IPS-NIHi7 (cell line): ENCODE results near the gene GRIFIN.

Experiments used
- DNase-seq: peaks from one replicate; pipeline ENCODE4 v3.0.0; 2012; ENCODE audit warnings: mixed read lengths; ENCODE audit errors: extremely low spot score

GRIFIN gene

GRCh38 chr7:2512713-2513112, 36.5 kb upstream of the GRIFIN start:
- no peak for DNase-seq

GRCh38 chr7:2512179-2512661, 36.0 kb upstream of the GRIFIN start:
- DNase-seq = no peak

- DNase-seq = no peak
Observed at GRCh38 chr7:2511769-2512168, 35.6 kb upstream of the GRIFIN start.

GRCh38 chr7:2510909-2511768, 34.9 kb upstream of the GRIFIN start:
- no peak for DNase-seq

- DNase-seq = no peak
Observed at GRCh38 chr7:2510130-2510776, 34.1 kb upstream of the GRIFIN start.

- DNase-seq = no peak
Observed at GRCh38 chr7:2509298-2509906, 33.2 kb upstream of the GRIFIN start.

- DNase-seq = no peak
Observed at GRCh38 chr7:2508327-2509215, 32.4 kb upstream of the GRIFIN start.

GRCh38 chr7:2507917-2508306, 31.7 kb upstream of the GRIFIN start:
- no peak for DNase-seq

- no peak for DNase-seq
Observed at GRCh38 chr7:2507208-2507916, 31.2 kb upstream of the GRIFIN start.

- no peak for DNase-seq
Observed at GRCh38 chr7:2505401-2505800, 29.2 kb upstream of the GRIFIN start.

- no peak for DNase-seq
Observed at GRCh38 chr7:2504889-2505375, 28.7 kb upstream of the GRIFIN start.

GRCh38 chr7:2504128-2504888, 28.1 kb upstream of the GRIFIN start:
- no peak for DNase-seq

- DNase-seq = no peak
Observed at GRCh38 chr7:2503056-2503941, 27.1 kb upstream of the GRIFIN start.

- no peak for DNase-seq
Observed at GRCh38 chr7:2502647-2502966, 26.4 kb upstream of the GRIFIN start.

GRCh38 chr7:2501947-2502646, 25.9 kb upstream of the GRIFIN start:
- no peak for DNase-seq

- DNase-seq = no peak
Observed at GRCh38 chr7:2500701-2501100, 24.5 kb upstream of the GRIFIN start.

- DNase-seq = peak; percentile 67
Observed at GRCh38 chr7:2499719-2500430, 23.7 kb upstream of the GRIFIN start.

- no peak for DNase-seq
Observed at GRCh38 chr7:2499181-2499580, 23.0 kb upstream of the GRIFIN start.
